ENCODE measurements around the gene ADAT3.

The ADAT3 gene

GRCh38 chr19:1957562-1958248, 52.5 kb downstream of the ADAT3 start:
- no peak for DNase-seq (ENCODE audit: low spot score)

GRCh38 chr19:1959928-1960589, 54.9 kb downstream of the ADAT3 start:
- no peak for DNase-seq (ENCODE audit: low spot score)

DNA sequence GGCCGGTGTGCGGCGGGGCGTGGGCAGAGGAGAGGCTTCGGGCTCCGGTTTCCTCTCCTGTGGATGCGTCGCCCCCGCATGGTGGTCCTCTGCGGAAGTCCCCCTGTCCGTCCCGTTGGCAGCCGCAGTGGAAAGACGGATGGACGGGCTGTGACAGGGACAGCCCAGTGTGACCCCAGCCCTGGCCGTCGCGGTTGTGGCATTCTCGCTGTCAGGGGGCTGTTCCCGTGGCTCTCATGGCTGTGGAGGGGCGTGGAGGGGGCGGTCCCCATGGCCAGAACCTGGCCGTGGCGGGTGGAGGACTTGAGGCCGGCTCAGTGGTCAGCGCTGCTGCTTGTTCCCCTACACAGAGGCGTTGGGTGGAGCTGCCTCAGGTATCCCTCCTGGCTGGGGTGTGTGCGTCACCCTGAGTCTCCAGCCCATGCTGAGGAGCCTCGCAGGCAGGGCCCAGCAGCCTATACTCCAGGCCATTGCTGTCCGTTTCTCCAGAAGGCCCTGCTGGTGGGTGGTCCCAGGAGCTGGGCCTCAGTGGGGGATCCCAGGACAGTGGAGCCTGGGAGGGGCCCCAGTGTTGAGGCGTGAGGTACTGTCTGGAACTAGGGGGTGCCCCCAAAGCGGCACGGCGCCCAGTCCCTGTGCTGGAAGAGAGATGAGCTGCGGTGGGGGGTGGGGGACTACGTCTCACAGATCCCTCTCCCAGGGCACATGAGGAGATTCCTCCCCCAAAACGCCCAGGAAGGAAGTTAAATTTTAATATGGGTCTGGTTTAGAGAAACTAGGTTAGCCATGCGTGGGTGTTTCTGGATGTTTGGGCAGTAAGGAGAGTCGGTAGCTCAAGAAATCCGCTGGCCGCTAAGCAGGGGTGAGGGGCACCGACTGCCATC, 56.0 kb downstream of the ADAT3 start:
- no peak for DNase-seq (ENCODE audit: low spot score)

GRCh38 chr19:1962674-1963073, 57.5 kb downstream of the ADAT3 start:
- DNase-seq (ENCODE audit: low spot score) = no peak

All from hematopoietic multipotent progenitor cell treated with erythropoietin and hydrocortisone succinate and interleukin-3 and kit ligand, for 17 days (in vitro differentiated cells).